ENCODE measurements around the gene CD58. TPM values are rescaled to one million over a fixed set of nuclear protein-coding genes. Genes with fewer than 3 reads are reported as not detected.

The CD58 gene
- total and polyA plus RNA-seq, 9 of the 15 experiments (the other 6 are each of a cell fraction or from before 2014, with no cell fraction given): 18.1 to 113 (median 37.4) TPM

DNA sequence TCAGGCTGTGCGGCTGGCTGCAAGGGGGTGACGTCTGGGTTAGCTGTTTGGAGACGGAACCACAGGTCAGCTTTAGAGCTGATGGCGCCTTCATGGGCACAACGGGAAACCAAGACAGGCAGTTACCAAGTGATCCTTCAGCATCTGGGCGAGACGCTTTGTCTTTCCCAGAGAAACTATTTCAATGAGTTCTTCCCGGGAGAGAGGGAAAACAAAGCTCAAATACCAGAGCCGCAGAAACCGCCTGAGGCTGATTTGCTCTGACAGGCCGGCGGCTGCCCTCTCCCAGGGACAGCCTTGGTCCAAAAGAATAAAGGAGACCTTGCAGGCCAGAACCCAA is 76.5 kb downstream of the CD58 start (continued):
- TF ChIP-seq, protein P1, sequence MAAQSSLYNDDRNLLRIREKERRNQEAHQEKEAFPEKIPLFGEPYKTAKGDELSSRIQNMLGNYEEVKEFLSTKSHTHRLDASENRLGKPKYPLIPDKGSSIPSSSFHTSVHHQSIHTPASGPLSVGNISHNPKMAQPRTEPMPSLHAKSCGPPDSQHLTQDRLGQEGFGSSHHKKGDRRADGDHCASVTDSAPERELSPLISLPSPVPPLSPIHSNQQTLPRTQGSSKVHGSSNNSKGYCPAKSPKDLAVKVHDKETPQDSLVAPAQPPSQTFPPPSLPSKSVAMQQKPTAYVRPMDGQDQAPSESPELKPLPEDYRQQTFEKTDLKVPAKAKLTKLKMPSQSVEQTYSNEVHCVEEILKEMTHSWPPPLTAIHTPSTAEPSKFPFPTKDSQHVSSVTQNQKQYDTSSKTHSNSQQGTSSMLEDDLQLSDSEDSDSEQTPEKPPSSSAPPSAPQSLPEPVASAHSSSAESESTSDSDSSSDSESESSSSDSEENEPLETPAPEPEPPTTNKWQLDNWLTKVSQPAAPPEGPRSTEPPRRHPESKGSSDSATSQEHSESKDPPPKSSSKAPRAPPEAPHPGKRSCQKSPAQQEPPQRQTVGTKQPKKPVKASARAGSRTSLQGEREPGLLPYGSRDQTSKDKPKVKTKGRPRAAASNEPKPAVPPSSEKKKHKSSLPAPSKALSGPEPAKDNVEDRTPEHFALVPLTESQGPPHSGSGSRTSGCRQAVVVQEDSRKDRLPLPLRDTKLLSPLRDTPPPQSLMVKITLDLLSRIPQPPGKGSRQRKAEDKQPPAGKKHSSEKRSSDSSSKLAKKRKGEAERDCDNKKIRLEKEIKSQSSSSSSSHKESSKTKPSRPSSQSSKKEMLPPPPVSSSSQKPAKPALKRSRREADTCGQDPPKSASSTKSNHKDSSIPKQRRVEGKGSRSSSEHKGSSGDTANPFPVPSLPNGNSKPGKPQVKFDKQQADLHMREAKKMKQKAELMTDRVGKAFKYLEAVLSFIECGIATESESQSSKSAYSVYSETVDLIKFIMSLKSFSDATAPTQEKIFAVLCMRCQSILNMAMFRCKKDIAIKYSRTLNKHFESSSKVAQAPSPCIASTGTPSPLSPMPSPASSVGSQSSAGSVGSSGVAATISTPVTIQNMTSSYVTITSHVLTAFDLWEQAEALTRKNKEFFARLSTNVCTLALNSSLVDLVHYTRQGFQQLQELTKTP (IDR thresholded peaks at IDR 0.05; ENCODE audit: low read depth in 1 of 2, partially characterized antibody in 2 of 2): no peak
- TF ChIP-seq CXXC5 (CRISPR knock-in tag; IDR thresholded peaks at IDR 0.05) (no peak), SMAD4 (CRISPR knock-in tag; conservative IDR thresholded peaks at IDR 0.05) (no peak), ZKSCAN3 (CRISPR knock-in tag; IDR thresholded peaks at IDR 0.05) (no peak), KLF6 (CRISPR knock-in tag; IDR thresholded peaks at IDR 0.05; ENCODE audit: borderline replicate concordance) (no peak)
